Measurements from ENCODE around the gene MIS18BP1.

- TF ChIP-seq YY1 (IDR thresholded peaks at IDR 0.05; ENCODE audit: insufficient read depth, insufficient read length) (no peak), ZNF274 (IDR thresholded peaks at IDR 0.05; ENCODE audit: low read depth, low read length) (no peak), SUZ12 (IDR thresholded peaks at IDR 0.05; ENCODE audit: extremely low read depth, insufficient read depth, insufficient read length) (no peak)
Measured at GRCh38 chr14:45298423-45299117, 45.6 kb upstream of the MIS18BP1 start.

Data from NT2/D1 (cell line).